Thoracic aorta (tissue), 2 donors: ENCODE results near the gene PSMD13. TPM values are rescaled to one million over a fixed set of nuclear protein-coding genes. Genes with fewer than 3 reads are reported as not detected.

Source experiments
- ATAC-seq: fragments of 150-250 bp; one replicate; pipeline ENCODE4 v1.8.0; 2017; ENCODE audit warnings: low read depth; ENCODE audit not compliant: insufficient number of reproducible peaks, low FRiP score
- DNase-seq: peaks from one replicate; pipeline ENCODE4 v3.0.0-alpha.2; 2020; ENCODE audit warnings: low spot score
- H3K27ac ChIP-seq, 2 donors: fragments of 200-600 bp; sonication (generic); 1 replicate in 1 of 2; 2 replicates in 1 of 2; pipeline ENCODE4 v1.5.1; 2016; ENCODE audit warnings: mild to moderate bottlenecking in 2 of 2, moderate library complexity in 2 of 2
- H3K27me3 ChIP-seq: fragments of 200-600 bp; sonication (generic); replicated peaks from 2 replicates; pipeline ENCODE4 v1.6.0; 2016; ENCODE audit warnings: mild to moderate bottlenecking; ENCODE audit not compliant: insufficient read depth
- H3K36me3 ChIP-seq: fragments of 200-600 bp; sonication (generic); one replicate; pipeline ENCODE4 v1.5.1; 2016
- H3K4me1 ChIP-seq, 2 donors: fragments of 200-600 bp; sonication (generic); 1 replicate in 1 of 2; 2 replicates in 1 of 2; pipeline versions ENCODE4 v1.5.1 to v1.6.0; 2016; ENCODE audit warnings: low read depth in 2 of 2, mild to moderate bottlenecking in 1 of 2; ENCODE audit not compliant: control insufficient read depth in 1 of 2
- H3K4me3 ChIP-seq: fragments of 200-600 bp; sonication (generic); 2 replicates; pipeline ENCODE4 v1.5.1; 2016; ENCODE audit warnings: mild to moderate bottlenecking
- H3K9me3 ChIP-seq: fragments of 200-600 bp; sonication (generic); 2 replicates; pipeline ENCODE4 v1.5.1; 2016
- total RNA-seq, 2 donors: library from RNA; depleted of rRNA; stranded (reverse); fragments of >200 nt; gene quantifications; one replicate each; pipeline versions ENCODE4 v1.1.0 to v1.2.3, GENCODE V29; 2016
- TF ChIP-seq, protein P1 (sequence below): fragments of 200-600 bp; sonication (generic); IDR thresholded peaks from one replicate; pipeline ENCODE4 v1.5.1; 2019; ENCODE audit warnings: antibody characterized with exemption

PSMD13 gene
- total RNA-seq, 2 donors from 2014 or later, result 79.6 to 90.8 TPM

DNA sequence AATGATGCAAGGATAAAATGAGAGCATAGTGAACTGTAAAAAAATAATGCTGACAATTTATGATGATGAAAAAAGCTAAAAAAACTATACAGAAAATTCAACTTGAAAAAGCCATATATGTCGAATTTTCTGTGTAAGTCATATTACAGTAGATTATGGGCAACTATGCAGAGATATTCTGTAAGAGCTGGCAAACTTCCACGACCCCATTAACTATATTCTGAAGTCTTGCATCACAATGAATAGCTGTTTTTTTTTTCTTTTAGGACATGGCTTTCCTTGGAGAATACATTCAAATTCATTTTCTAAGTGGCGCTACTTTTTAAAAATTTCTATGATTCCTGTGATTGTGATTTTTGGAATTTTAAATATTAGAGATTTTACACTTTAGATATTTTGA, 18.4 kb downstream of the PSMD13 start:
- Histone ChIP-seq H3K27ac (no peak overlapping the region), H3K36me3 (peaks cover 28% of the 10 kb centered on the region), H3K4me3 (no peak overlapping the region), H3K4me1 (no peaks in the 10 kb centered on the region), H3K27me3 (no peaks in the 10 kb centered on the region), H3K9me3 (no peaks in the 10 kb centered on the region)
- TF ChIP-seq, protein P1, sequence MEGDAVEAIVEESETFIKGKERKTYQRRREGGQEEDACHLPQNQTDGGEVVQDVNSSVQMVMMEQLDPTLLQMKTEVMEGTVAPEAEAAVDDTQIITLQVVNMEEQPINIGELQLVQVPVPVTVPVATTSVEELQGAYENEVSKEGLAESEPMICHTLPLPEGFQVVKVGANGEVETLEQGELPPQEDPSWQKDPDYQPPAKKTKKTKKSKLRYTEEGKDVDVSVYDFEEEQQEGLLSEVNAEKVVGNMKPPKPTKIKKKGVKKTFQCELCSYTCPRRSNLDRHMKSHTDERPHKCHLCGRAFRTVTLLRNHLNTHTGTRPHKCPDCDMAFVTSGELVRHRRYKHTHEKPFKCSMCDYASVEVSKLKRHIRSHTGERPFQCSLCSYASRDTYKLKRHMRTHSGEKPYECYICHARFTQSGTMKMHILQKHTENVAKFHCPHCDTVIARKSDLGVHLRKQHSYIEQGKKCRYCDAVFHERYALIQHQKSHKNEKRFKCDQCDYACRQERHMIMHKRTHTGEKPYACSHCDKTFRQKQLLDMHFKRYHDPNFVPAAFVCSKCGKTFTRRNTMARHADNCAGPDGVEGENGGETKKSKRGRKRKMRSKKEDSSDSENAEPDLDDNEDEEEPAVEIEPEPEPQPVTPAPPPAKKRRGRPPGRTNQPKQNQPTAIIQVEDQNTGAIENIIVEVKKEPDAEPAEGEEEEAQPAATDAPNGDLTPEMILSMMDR, result no peak
- DNase-seq (no peak), ATAC-seq (no peak)

DNA sequence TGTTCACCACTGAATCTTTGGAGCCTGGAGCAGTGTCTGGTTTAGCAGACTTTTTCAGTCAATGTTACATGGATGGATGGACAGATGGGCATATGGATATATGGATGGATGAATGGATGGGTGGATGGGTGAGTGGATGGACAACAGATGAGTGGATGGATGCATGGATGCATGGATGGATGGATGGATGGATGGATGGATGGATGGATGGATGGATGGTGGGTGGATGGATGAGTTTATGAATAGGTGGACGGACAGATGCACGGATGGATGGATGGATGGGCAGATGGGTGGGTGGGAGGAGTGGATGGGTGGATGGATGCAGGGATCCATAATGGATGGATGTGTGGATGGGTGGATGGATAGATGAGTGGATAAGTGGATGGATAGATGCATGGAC, 19.0 kb downstream of the PSMD13 start:
- Histone ChIP-seq H3K27ac (no peak overlapping the region), H3K4me1 (no peaks in the 10 kb centered on the region), H3K36me3 (peaks cover 24% of the 10 kb centered on the region), H3K27me3 (no peaks in the 10 kb centered on the region), H3K9me3 (no peaks in the 10 kb centered on the region), H3K4me3 (no peak overlapping the region)
- TF ChIP-seq, protein P1, result no peak
- DNase-seq (no peak), ATAC-seq (no peak)

DNA sequence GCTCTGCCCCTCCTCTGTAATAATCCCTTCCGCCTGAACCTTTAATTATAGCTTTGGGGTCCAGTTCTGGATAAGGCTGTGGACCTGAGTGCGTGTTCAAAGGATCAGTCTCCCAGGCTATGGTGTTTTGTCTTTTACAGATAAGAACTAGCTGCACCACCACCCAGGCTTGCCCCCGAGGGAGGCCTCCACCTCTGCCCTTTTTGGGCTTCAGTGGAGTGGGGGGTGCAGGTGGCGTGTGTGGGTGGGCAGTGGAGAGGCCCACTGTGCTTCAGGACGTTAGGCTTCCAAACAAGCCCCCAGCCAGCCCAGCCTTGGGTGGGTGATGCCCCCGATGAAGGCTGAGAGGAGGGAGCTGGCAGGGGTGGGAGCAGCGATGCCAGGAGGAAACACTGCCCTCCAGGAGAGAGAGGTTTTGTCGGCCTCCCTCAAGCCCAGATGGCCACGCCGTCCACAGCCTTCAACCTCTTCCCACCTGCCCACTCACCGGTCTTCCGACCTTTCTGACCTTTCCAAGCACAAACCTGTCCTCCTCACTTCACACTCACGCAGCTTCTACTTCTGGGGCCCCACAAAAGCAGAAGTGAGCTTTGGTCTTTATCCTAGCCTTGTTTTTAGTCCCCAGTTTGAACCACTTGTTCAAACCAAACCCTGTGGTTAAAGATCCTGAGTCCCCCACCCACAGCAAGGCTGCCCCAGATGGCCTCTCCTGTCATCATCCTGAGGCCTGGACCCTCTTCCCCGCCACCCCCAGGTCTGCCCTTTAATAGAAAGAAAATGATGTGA, 20.4 kb downstream of the PSMD13 start:
- no peaks in the 10 kb centered on the region for H3K4me1 ChIP-seq
- H3K27ac ChIP-seq, result no peak overlapping the region
- H3K4me3 ChIP-seq, result no peak overlapping the region
- H3K36me3 ChIP-seq, result peaks cover 13% of the 10 kb centered on the region
- TF ChIP-seq, protein P1, result no peak
- DNase-seq (no peak), ATAC-seq (no peak)
- H3K27me3 ChIP-seq, result no peaks in the 10 kb centered on the region
- H3K9me3 ChIP-seq, result no peaks in the 10 kb centered on the region

DNA sequence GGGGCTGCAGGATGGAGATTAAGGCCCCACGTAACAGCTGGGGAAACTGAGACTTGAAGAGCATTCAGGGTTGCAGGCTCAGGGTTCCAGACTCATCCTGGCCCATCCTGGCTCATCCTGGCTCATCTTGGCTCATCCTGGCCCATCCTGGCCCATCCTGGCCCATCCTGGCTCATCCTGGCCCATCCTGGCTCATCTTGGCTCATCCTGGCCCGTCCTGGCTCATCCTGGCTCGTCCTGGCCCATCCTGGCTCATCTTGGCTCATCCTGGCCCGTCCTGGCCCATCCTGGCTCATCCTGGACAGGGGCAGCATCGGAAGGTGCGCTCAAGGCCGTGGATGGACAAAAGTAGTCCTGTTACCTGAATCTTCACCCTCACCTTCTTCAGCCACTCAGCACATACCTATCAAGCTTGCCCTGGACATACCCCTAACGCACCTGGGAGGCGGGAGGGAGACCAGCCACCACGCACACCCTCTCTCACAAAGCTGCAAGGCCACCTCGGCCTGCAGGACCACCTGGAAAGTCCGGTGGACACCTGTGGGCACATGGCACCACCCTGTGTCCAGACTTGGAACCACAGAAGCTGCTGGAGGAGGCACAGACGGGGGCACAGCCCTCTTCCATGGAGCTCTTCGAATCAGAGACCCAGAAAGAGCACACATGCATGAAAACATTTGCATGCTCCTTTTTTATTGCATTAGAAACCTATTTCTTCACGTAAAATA, 21.2 kb downstream of the PSMD13 start:
- ATAC-seq (no peak), DNase-seq (no peak)
- no peak overlapping the region for H3K4me3 ChIP-seq
- no peaks in the 10 kb centered on the region for H3K27me3 ChIP-seq
- TF ChIP-seq, protein P1, result no peak
- no peaks in the 10 kb centered on the region for H3K4me1 ChIP-seq
- H3K27ac ChIP-seq, result no peak overlapping the region
- peaks cover 5% of the 10 kb centered on the region for H3K36me3 ChIP-seq
- H3K9me3 ChIP-seq, result no peaks in the 10 kb centered on the region

DNA sequence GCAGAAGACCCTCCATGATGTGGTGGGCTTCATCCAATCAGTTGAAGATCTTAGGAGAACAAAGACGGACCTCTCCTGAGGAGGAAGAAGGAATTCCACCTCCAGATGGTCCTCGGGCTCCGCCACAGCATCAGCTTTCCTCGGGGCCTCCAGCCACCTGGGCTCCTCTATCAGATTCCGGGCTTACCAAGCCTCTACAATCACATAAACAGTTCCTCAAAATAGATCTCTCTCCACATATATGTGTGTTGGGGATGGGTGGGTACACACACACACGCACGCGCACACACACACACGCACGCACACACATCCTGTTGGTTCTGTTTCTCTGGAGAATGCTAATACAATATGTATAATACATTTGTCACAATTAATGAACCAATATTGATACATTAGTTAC, 22.6 kb downstream of the PSMD13 start:
- Histone ChIP-seq H3K27me3 (no peaks in the 10 kb centered on the region), H3K9me3 (no peaks in the 10 kb centered on the region), H3K27ac (no peak overlapping the region), H3K4me1 (no peaks in the 10 kb centered on the region), H3K36me3 (no peaks in the 10 kb centered on the region), H3K4me3 (no peak overlapping the region)
- ATAC-seq (no peak), DNase-seq (no peak)
- TF ChIP-seq, protein P1, result no peak
